Endothelial cell of umbilical vein (primary cell): ENCODE results near the gene HOOK2. TPM values are rescaled to one million over a fixed set of nuclear protein-coding genes. Genes with fewer than 3 reads are reported as not detected.

Experiments used
- BruUV-seq: library from RNA; stranded (reverse); fragments of 400-500 nt; replicated peaks from 2 replicates; lab custom pipeline; 2021; lab: Mats Ljungman, UMichigan
- CTCF ChIA-PET: fragments of 300-600, 350-600 bp; sonication (Branson Sonifier 250); formaldehyde crosslinking; loops from one replicate; lab custom pipeline; 2021; ENCODE audit warnings: antibody characterized with exemption, inconsistent platforms; lab: Charles Lee
- POLR2A ChIA-PET: fragments of 300-600, 350-600 bp; sonication (Branson Sonifier 250); formaldehyde crosslinking; loops from one replicate; lab custom pipeline; 2021; ENCODE audit warnings: antibody characterized with exemption, inconsistent platforms; lab: Charles Lee
- DNase-seq: peaks from one replicate; pipeline ENCODE4 v3.0.0-alpha.2; 2011; ENCODE audit warnings: low read depth, low spot score
- FAIRE-seq: peaks from 2 replicates; lab custom pipeline; 2011; peaks lifted over from hg19 to GRCh38; lab: Jason Lieb, UNC
- H2AFZ ChIP-seq: 2 replicates; pipeline ENCODE4 v1.6.0; 2012; ENCODE audit warnings: low read depth, low read length, control low read depth, inconsistent platforms
- H3K27ac ChIP-seq: 2 replicates; pipeline ENCODE4 v1.5.1; 2011; ENCODE audit warnings: low read depth, mild to moderate bottlenecking, control low read depth, low read length, moderate library complexity; ENCODE audit not compliant: insufficient read depth
- H3K27me3 ChIP-seq, 2 experiments: 2 replicates each; pipeline versions ENCODE4 v1.6.0 to v1.6.1; 2011; ENCODE audit warnings: low read length in 2 of 2, mixed read lengths in 1 of 2; ENCODE audit not compliant: control insufficient read depth in 2 of 2, insufficient read depth in 2 of 2
- H3K36me3 ChIP-seq, 2 experiments: 2 replicates in 1 of 2; 3 replicates in 1 of 2; pipeline ENCODE4 v1.5.1; 2011; ENCODE audit warnings: low read length in 2 of 2, mild to moderate bottlenecking in 1 of 2, moderate library complexity in 1 of 2; ENCODE audit not compliant: control insufficient read depth in 2 of 2, insufficient read depth in 2 of 2; ENCODE audit errors: extremely low read depth in 1 of 2
- H3K4me1 ChIP-seq: 3 replicates; pipeline ENCODE4 v1.5.1; 2011; ENCODE audit warnings: mild to moderate bottlenecking, low read length; ENCODE audit not compliant: control insufficient read depth, insufficient read depth; ENCODE audit errors: extremely low read depth
- H3K4me2 ChIP-seq: 2 replicates; pipeline ENCODE4 v1.6.1; 2011; ENCODE audit warnings: low read length, control low read depth, mixed read lengths; ENCODE audit not compliant: insufficient read depth
- H3K4me3 ChIP-seq, 3 experiments: fragments of 200-600 bp in 1 of 3; sonication (generic), shearing (Covaris generic) in 1 of 3; replicated peaks in 1 of 3; 2 replicates each; pipeline ENCODE4 v1.5.1; 2011 to 2016; ENCODE audit warnings: control low read depth in 3 of 3, low read length in 3 of 3, mild to moderate bottlenecking in 2 of 3, inconsistent platforms in 1 of 3, low read depth in 1 of 3, moderate library complexity in 1 of 3; ENCODE audit not compliant: insufficient read depth in 1 of 3
- H3K79me2 ChIP-seq: 2 replicates; pipeline ENCODE4 v1.6.0; 2012; ENCODE audit warnings: low read length, inconsistent platforms; ENCODE audit not compliant: control insufficient read depth, insufficient read depth
- H3K9ac ChIP-seq: replicated peaks from 2 replicates; pipeline ENCODE3; 2011; ENCODE audit warnings: low read length, control low read depth; ENCODE audit not compliant: insufficient read depth; ENCODE audit errors: extremely low read depth
- H3K9me1 ChIP-seq: replicated peaks from 3 replicates; pipeline ENCODE4 v1.6.0; 2011; ENCODE audit warnings: mild to moderate bottlenecking, low read length; ENCODE audit not compliant: control insufficient read depth, insufficient read depth; ENCODE audit errors: extremely low read depth
- H3K9me3 ChIP-seq: replicated peaks from 2 replicates; pipeline ENCODE4 v1.5.1; 2012; ENCODE audit warnings: low read length, inconsistent platforms; ENCODE audit not compliant: control insufficient read depth, insufficient read depth
- H4K20me1 ChIP-seq: replicated peaks from 2 replicates; pipeline ENCODE3; 2011; ENCODE audit warnings: mild to moderate bottlenecking, low read length; ENCODE audit not compliant: control insufficient read depth, insufficient read depth; ENCODE audit errors: extremely low read depth
- GATA2 ChIP-seq: IDR thresholded peaks from 2 replicates; pipeline ENCODE4 v1.7.0; 2011; ENCODE audit warnings: low read depth, mild to moderate bottlenecking, moderate library complexity, mixed read lengths, low read length; ENCODE audit not compliant: insufficient read length, insufficient read depth
- JUN ChIP-seq: IDR thresholded peaks from 2 replicates; pipeline ENCODE4 v1.6.1; 2011; ENCODE audit warnings: borderline replicate concordance, low read depth; ENCODE audit not compliant: insufficient read length, insufficient read depth
- MYC ChIP-seq: IDR thresholded peaks from one replicate; pipeline ENCODE4 v1.6.1; 2011; ENCODE audit warnings: mild to moderate bottlenecking, low read depth, low read length
- POLR2AphosphoS5 ChIP-seq: IDR thresholded peaks from 2 replicates; pipeline ENCODE4 v1.6.1; 2012; ENCODE audit warnings: low read depth, mild to moderate bottlenecking, control low read depth, low read length, moderate library complexity; ENCODE audit not compliant: insufficient read depth
- dilution Hi-C: fragments of 300-500 bp; cut with MboI; formaldehyde crosslinking; loops from one replicate; pipeline ENCODE4 v1.15.0; 2019; ENCODE audit warnings: low sequenced_read_pairs; ENCODE audit not compliant: extremely low pct_ligation_motif_present
- intact Hi-C: fragments of 100-400 bp; cut with micrococcal nuclease; formaldehyde crosslinking; loops from one replicate; pipeline ENCODE4 v1.10.0; 2022
- polyA plus RNA-seq, 4 experiments: library from polyadenylated mRNA; depleted of rRNA in 3 of 4; stranded (reverse) in 3 of 4; unstranded in 1 of 4; fragments of >200 nt; gene quantifications; 2 replicates each; pipeline versions ENCODE4 v1.2.1 to v1.2.3, GENCODE V29; 2011 to 2012; ENCODE audit warnings: missing spikeins in 1 of 4
- total RNA-seq: library from RNA; stranded (reverse); gene quantifications from 2 replicates; pipeline ENCODE4 v1.2.3, GENCODE V29; 2021
- TF ChIP-seq, protein P1 (sequence below): IDR thresholded peaks from 2 replicates; pipeline ENCODE4 v1.6.1; 2011; ENCODE audit not compliant: insufficient read depth, insufficient read length
- TF ChIP-seq, protein P2 (sequence below), 2 donors: IDR thresholded peaks; 1 replicate in 1 of 2; 2 replicates in 1 of 2; pipeline ENCODE4 v1.5.1; 2011; ENCODE audit warnings: low read length in 2 of 2, mild to moderate bottlenecking in 2 of 2, moderate library complexity in 2 of 2, control low read depth in 1 of 2, inconsistent platforms in 1 of 2, low read depth in 1 of 2; ENCODE audit not compliant: insufficient read depth in 1 of 2; ENCODE audit errors: extremely low read depth in 1 of 2

Gene HOOK2
- total and polyA plus RNA-seq, 2 donors (not counting 3 experiments of a cell fraction or from before 2014, with no cell fraction given) = 8.0 to 17.3 TPM

DNA sequence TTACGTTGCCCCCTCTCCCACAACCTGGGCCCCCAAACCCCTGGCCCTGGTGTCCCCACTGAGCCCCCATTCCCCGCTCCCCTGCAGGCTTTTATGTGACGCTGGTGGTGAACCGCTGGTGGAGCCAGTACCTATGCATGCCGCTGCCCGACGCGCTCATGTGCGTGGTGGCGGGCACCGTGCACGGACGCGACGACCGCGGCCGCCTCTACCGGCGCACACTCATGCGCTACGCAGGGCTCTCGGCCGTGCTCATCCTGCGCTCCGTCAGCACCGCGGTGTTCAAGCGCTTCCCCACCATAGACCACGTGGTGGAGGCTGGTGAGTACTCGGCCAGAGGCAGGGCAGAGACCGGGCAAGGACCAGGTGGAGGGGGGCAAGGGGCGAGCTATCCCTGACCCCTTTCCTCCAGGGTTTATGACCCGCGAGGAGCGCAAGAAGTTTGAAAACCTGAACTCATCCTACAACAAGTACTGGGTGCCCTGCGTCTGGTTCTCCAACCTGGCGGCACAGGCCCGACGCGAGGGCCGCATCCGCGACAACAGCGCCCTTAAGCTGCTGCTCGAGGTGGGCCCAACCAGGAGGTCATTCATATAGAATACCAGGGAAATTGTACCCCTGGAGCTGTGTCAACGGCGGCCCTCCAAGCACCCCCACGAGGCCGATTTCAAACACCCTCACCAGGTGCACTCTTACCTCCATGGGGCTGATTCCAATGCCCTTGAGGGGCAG is 20.7 kb downstream of the HOOK2 start:
- BruUV-seq = no TSS peak
- Histone ChIP-seq H3K27ac (no peak overlapping the region), H3K79me2 (no peaks in the 10 kb centered on the region), H3K9me1 (no peaks in the 10 kb centered on the region), H3K9me3 (no peaks in the 10 kb centered on the region), H3K4me2 (no peak overlapping the region), H3K27me3 (peaks cover 0 to 7% of the 10 kb centered on the region in 2 experiments), H3K4me1 (peaks cover 2% of the 10 kb centered on the region), H2AFZ (no peak overlapping the region), H3K9ac (no peak overlapping the region), H4K20me1 (no peaks in the 10 kb centered on the region), H3K36me3 (no peaks in the 10 kb centered on the region), H3K4me3 (no peak overlapping the region)
- POLR2A ChIA-PET = no interaction called here
- CTCF ChIA-PET = interaction anchor here (1.1 to 2.0 kb wide), 2 partner anchors 11 to 93 kb away, joined by 6 to 10 read pairs; no protein-coding TSS in a partner anchor
- FAIRE-seq (no peak), DNase-seq (no peak)
- TF ChIP-seq GATA2 (no peak), POLR2AphosphoS5 (no peak), JUN (no peak), MYC (no peak)
- TF ChIP-seq, protein P1, sequence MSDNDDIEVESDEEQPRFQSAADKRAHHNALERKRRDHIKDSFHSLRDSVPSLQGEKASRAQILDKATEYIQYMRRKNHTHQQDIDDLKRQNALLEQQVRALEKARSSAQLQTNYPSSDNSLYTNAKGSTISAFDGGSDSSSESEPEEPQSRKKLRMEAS = no peak
- TF ChIP-seq, protein P2, sequence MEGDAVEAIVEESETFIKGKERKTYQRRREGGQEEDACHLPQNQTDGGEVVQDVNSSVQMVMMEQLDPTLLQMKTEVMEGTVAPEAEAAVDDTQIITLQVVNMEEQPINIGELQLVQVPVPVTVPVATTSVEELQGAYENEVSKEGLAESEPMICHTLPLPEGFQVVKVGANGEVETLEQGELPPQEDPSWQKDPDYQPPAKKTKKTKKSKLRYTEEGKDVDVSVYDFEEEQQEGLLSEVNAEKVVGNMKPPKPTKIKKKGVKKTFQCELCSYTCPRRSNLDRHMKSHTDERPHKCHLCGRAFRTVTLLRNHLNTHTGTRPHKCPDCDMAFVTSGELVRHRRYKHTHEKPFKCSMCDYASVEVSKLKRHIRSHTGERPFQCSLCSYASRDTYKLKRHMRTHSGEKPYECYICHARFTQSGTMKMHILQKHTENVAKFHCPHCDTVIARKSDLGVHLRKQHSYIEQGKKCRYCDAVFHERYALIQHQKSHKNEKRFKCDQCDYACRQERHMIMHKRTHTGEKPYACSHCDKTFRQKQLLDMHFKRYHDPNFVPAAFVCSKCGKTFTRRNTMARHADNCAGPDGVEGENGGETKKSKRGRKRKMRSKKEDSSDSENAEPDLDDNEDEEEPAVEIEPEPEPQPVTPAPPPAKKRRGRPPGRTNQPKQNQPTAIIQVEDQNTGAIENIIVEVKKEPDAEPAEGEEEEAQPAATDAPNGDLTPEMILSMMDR (IDR thresholded peaks at IDR 0.05; ENCODE audit: extremely low read depth in 1 of 2, insufficient read depth in 1 of 2, low read depth in 1 of 2, low read length in 2 of 2) = no peak
- dilution Hi-C loops (no loop called here), intact Hi-C loops (no loop called here)
